Mesenteric fat pad (tissue), 1 donor: ENCODE data around the gene CENPX. TPM values are rescaled to one million over a fixed set of nuclear protein-coding genes. Genes with fewer than 3 reads are reported as not detected.
"Not testable (repeated sequence)": the region's sequence is repeated elsewhere in the genome, so short reads cannot be mapped to it uniquely, and the experiment has no call there.

Source experiments
- DNase-seq: peaks from one replicate; pipeline ENCODE4 v3.0.0-alpha.2; 2020; ENCODE audit warnings: low spot score
- total RNA-seq: library from RNA; stranded (reverse); fragmentation: NEBNext Ultra II Directional; extraction: Animal tissue kit (Norgen Biotek cat#: 25700); gene quantifications from one replicate; pipeline ENCODE4 v1.2.1, GENCODE V29; 2021
- donor health status: DM: yes; HTN: yes; CAD: no.

Gene CENPX
- total RNA-seq, 1 donor from 2014 or later = 47.0 TPM

- DNase-seq = no peak
Measured at GRCh38 chr17:81984773-81985410, 37.8 kb downstream of the CENPX start.

DNA sequence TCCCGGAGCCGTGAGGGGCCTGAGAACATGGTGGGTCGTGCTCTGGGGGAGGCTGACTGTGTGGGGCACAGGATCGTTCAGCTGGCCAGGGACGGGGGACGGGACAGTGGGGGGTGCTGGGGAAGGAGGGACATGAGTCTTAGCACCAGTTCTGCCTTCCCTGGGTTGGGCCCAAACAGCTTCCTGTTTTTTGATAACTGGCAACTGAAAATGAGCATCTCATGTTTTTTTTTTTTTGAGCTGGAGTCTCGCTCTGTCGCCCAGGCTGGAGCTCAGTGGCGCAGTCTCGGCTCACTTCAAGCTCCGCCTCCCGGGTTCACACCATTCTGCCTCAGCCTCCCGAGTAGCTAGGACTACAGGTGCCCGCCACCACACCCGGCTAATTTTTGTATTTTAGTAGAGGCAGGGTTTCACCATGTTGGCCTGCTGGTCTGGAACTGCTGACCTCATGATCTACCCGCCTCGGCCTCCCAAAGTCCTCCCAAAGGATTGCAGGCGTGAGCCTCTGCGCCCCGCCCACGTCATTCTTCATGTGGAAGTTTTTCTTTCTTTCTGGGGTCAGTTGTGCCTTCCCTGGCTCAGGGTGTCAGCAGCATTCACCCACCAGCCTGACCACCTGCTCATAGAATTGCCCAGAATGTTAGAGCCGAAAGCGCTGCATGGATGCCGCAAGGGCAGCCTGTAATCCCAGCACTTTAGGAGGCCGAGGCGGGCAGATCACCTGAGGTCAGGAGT, 38.9 kb downstream of the CENPX start:
- no peak for DNase-seq

GRCh38 chr17:81983011-81983638, 39.6 kb downstream of the CENPX start:
- DNase-seq = no peak

DNA sequence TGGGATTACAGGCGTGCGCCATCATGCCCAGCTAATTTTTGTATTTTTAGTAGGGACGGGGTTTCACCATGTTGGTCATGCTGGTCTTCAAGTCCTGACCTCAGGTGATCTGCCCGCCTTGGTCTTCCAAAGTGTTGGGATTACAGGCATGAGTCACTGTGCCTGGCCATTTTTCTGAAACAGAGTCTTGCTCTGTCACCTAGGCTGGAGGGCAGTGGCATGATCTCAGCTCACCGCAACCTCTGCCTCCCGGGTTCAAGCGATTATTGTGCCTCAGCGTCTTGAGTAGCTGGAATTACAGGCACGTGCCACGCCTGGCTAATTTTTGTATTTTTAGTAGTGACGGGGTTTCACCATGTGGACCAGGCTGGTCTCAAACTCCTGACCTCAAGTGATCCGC, 41.2 kb downstream of the CENPX start:
- DNase-seq = not testable (repeated sequence)

GRCh38 chr17:81980707-81981343, 41.9 kb downstream of the CENPX start:
- DNase-seq = no peak

- no peak for DNase-seq
Measured at GRCh38 chr17:81980122-81980521, 42.6 kb downstream of the CENPX start.

GRCh38 chr17:81978524-81979298, 44.0 kb downstream of the CENPX start:
- no peak for DNase-seq

DNA sequence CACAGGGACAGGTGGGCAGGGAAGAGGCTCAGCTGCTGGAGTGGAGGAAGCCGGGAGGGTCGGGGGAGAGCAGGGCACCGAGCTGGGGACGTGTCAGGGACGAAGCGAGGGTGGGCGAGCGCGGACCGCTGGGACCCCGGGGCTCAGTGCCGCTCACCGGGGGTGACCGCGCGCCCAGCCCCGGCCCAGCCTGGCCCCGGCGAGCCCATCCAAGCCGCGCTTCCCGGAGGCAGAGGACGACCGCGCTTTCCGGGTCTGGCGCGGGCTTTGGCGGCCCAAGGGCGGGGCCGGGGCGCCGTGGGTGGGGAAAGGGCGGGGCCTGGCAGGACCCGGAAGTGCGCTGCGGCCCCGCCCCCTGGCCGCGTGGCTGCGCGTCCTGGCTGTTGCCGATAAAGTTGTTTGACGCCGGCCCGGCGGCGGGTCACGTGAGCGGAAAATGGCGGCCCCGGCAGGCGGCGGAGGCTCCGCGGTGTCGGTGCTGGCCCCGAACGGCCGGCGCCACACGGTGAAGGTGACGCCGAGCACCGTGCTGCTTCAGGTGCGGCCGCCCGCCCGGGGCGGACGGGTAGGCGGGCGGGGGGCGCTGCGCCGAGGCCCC, 45.4 kb downstream of the CENPX start, which contains the start of gene ASPSCR1:
Gene ASPSCR1 (plus strand): TSS at position 419 of the 598 bp plus-strand sequence. CDS start 18 bp downstream, at position 437.
- DNase-seq = peak; percentile 98

- no peak for DNase-seq
Measured at GRCh38 chr17:81976332-81977210, 46.1 kb downstream of the CENPX start.

DNA sequence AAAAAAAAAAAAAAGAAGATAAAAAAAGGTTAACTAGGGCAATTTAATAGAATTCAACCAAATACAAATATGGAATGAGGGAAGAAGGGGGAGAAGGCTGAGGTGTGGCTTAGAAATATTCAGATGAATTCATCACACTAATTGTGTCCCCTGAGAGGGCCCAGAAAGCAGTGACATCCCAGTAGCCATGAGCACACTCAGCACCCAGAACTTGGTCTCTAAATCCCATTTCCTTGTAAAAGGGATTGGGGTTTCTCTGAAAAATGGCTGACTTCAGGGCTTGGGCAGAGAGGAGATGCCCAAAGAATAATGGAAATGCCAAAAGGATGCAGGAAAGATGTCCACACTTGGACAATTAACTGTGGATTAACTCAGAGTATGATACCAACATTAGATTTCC, 49.2 kb downstream of the CENPX start:
- no peak for DNase-seq

- no peak for DNase-seq
Measured at GRCh38 chr17:81968850-81969812, 53.5 kb downstream of the CENPX start.

Other genes starting within 250 kb of the CENPX start
- 0.26 TPM for gene GCGR, start 218.7 kb downstream of the CENPX start, total RNA-seq
- 63.2 TPM for gene MCRIP1, start 189.6 kb downstream of the CENPX start, total RNA-seq
- gene PPP1R27, start 187.8 kb downstream of the CENPX start, total RNA-seq = not detected
- gene P4HB, start 162.3 kb downstream of the CENPX start, total RNA-seq = 575 TPM
- 521 TPM for gene ARHGDIA, start 151.5 kb downstream of the CENPX start, total RNA-seq
- 46.2 TPM for gene ALYREF, start 131.3 kb downstream of the CENPX start, total RNA-seq
- 102 TPM for gene ANAPC11, start 131.2 kb downstream of the CENPX start, total RNA-seq
- not detected for gene NPB, start 120.6 kb downstream of the CENPX start, total RNA-seq
- gene PCYT2, start 111.5 kb downstream of the CENPX start, total RNA-seq = 33.9 TPM
- gene SIRT7, start 104.7 kb downstream of the CENPX start, total RNA-seq = 16.9 TPM
- gene MAFG, start 95.1 kb downstream of the CENPX start, total RNA-seq = 29.7 TPM
- gene PYCR1, start 85.6 kb downstream of the CENPX start, total RNA-seq = 9.5 TPM
- gene MYADML2, start 75.6 kb downstream of the CENPX start, total RNA-seq = not detected
- not detected for gene NOTUM, start 61.7 kb downstream of the CENPX start, total RNA-seq
- gene ASPSCR1, start 45.2 kb downstream of the CENPX start, total RNA-seq = 31.5 TPM
- 7.0 TPM for gene LRRC45, start 427 bp upstream of the CENPX start, total RNA-seq
- gene RAC3, start 8.8 kb upstream of the CENPX start, total RNA-seq = 15.5 TPM
- 157 TPM for gene DCXR, start 14.8 kb upstream of the CENPX start, total RNA-seq
- gene RFNG, start 28.9 kb upstream of the CENPX start, total RNA-seq = 46.1 TPM
- 85.8 TPM for gene GPS1, start 29.0 kb upstream of the CENPX start, total RNA-seq
- gene DUS1L, start 42.9 kb upstream of the CENPX start, total RNA-seq = 103 TPM
- 1,109 TPM for gene FASN, start 75.4 kb upstream of the CENPX start, total RNA-seq
- 24.7 TPM for gene CCDC57, start 190.0 kb upstream of the CENPX start, total RNA-seq
- gene SLC16A3, start 206.2 kb upstream of the CENPX start, total RNA-seq = 65.0 TPM